ENCODE measurements around the gene ITPRIP. TPM values are rescaled to one million over a fixed set of nuclear protein-coding genes. Genes with fewer than 3 reads are reported as not detected.

ITPRIP gene
- total and polyA plus RNA-seq, 4 donors, result 3.5 to 7.9 (median 6.0) TPM

DNA sequence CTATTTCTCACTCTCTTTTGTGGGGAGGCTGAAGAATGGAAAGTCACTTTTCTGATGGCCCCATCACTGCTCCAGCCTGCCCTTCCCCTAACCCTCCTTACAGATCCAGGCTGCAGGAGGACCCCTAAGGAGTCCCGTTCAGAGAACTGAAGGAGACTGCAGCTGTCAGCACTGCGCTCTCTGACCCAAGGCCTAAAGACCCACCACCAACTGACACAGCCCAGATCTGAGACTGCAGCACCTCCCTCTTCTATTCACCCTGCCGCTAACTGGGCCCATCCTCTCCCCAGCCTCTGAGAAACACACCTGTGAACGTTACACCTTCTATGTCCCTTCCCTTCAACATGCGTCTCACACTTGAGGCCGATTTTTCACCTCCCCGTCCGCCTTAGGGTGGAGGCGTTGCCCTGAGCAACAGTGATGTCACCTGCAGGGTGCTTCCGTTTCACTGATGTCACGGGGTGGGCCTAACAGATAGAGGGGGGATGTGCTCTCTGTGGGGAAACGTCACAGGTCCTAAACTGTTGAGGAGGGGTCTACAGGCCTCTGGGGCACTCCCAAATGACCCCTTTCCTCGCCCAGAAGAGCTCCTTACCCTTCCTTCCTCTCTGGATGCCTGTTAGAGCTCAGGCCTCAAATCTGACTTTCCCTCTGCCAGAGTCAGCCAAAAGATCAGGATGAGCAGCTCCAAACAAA is 5.1 kb downstream of the ITPRIP start:
- Histone ChIP-seq H3K4me1 (ENCODE audit: control insufficient read depth in 4 of 4, insufficient read depth in 4 of 4, low read length in 3 of 4) (peaks cover 5 to 30% (median 10%) of the 10 kb centered on the region in 4 donors), H3K36me3 (ENCODE audit: control insufficient read depth in 4 of 4, insufficient read depth in 3 of 4, low read depth in 1 of 4, low read length in 3 of 4) (no peaks in the 10 kb centered on the region), H3K9ac (ENCODE audit: low read depth in 1 of 2, low read length in 2 of 2) (no peak overlapping the region), H3K27ac (ENCODE audit: low read depth in 1 of 2, low read length in 2 of 2) (peak overlapping the region; percentile 7 to 53), H3K27me3 (ENCODE audit: control insufficient read depth in 4 of 4, insufficient read depth in 4 of 4, low read length in 3 of 4) (no peaks in the 10 kb centered on the region), H3K4me3 (ENCODE audit: low read depth in 1 of 3, low read length in 3 of 3) (no peak overlapping the region), H3K9me3 (ENCODE audit: control insufficient read depth in 4 of 4, low read length in 3 of 4) (no peaks in the 10 kb centered on the region)
- TF ChIP-seq JUND (IDR thresholded peaks at IDR 0.05), result no peak
- TF ChIP-seq FOXA1 (IDR thresholded peaks at IDR 0.05), result no peak
- no peak for TF ChIP-seq YY1 (IDR thresholded peaks at IDR 0.05)
- TF ChIP-seq, protein P1, sequence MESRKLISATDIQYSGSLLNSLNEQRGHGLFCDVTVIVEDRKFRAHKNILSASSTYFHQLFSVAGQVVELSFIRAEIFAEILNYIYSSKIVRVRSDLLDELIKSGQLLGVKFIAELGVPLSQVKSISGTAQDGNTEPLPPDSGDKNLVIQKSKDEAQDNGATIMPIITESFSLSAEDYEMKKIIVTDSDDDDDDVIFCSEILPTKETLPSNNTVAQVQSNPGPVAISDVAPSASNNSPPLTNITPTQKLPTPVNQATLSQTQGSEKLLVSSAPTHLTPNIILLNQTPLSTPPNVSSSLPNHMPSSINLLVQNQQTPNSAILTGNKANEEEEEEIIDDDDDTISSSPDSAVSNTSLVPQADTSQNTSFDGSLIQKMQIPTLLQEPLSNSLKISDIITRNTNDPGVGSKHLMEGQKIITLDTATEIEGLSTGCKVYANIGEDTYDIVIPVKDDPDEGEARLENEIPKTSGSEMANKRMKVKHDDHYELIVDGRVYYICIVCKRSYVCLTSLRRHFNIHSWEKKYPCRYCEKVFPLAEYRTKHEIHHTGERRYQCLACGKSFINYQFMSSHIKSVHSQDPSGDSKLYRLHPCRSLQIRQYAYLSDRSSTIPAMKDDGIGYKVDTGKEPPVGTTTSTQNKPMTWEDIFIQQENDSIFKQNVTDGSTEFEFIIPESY (IDR thresholded peaks at IDR 0.05), result no peak
- TF ChIP-seq SP1 (IDR thresholded peaks at IDR 0.05), result no peak
- TF ChIP-seq, protein P2, sequence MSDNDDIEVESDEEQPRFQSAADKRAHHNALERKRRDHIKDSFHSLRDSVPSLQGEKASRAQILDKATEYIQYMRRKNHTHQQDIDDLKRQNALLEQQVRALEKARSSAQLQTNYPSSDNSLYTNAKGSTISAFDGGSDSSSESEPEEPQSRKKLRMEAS (IDR thresholded peaks at IDR 0.05), result no peak
- WGBS, result 81% methylated on average over 13 of the region's 13 CpGs
- DNase-seq (ENCODE audit: low spot score), result no peak

- Histone ChIP-seq H3K36me3 (ENCODE audit: control insufficient read depth in 4 of 4, insufficient read depth in 3 of 4, low read depth in 1 of 4, low read length in 3 of 4) (no peaks in the 10 kb centered on the region), H3K4me3 (ENCODE audit: low read depth in 1 of 3, low read length in 3 of 3) (no peak overlapping the region), H3K9me3 (ENCODE audit: control insufficient read depth in 4 of 4, low read length in 3 of 4) (no peaks in the 10 kb centered on the region), H3K9ac (ENCODE audit: low read depth in 1 of 2, low read length in 2 of 2) (no peak overlapping the region), H3K4me1 (ENCODE audit: control insufficient read depth in 4 of 4, insufficient read depth in 4 of 4, low read length in 3 of 4) (peaks cover 5 to 32% (median 16%) of the 10 kb centered on the region in 4 donors), H3K27ac (ENCODE audit: low read depth in 1 of 2, low read length in 2 of 2) (peak overlapping the region; percentile 40 to 53), H3K27me3 (ENCODE audit: control insufficient read depth in 4 of 4, insufficient read depth in 4 of 4, low read length in 3 of 4) (no peaks in the 10 kb centered on the region)
- no peak for DNase-seq (ENCODE audit: low spot score)
- 83% methylated on average over 11 of the region's 11 CpGs for WGBS
- TF ChIP-seq YY1 (IDR thresholded peaks at IDR 0.05) (no peak), TAF1 (conservative IDR thresholded peaks at IDR 0.05) (no peak), NR2F2 (IDR thresholded peaks at IDR 0.05) (peak; percentile 51), RAD21 (IDR thresholded peaks at IDR 0.05) (no peak)
These were observed 5.8 kb downstream of the ITPRIP start for GRCh38 chr10:104332243-104333031.

GRCh38 chr10:104331208-104331838 is 6.9 kb downstream of the ITPRIP start:
- H3K9ac ChIP-seq (ENCODE audit: low read depth in 1 of 2, low read length in 2 of 2), result no peak overlapping the region
- H3K4me3 ChIP-seq (ENCODE audit: low read depth in 1 of 3, low read length in 3 of 3), result no peak overlapping the region
- DNase-seq (ENCODE audit: low spot score), result no peak

More at GRCh38 chr10:104331208-104331838, 6.9 kb downstream of the ITPRIP start:
- Histone ChIP-seq H3K27me3 (ENCODE audit: control insufficient read depth in 4 of 4, insufficient read depth in 4 of 4, low read length in 3 of 4) (no peaks in the 10 kb centered on the region), H3K4me1 (ENCODE audit: control insufficient read depth in 4 of 4, insufficient read depth in 4 of 4, low read length in 3 of 4) (peaks cover 2 to 27% (median 11%) of the 10 kb centered on the region in 4 donors), H3K9me3 (ENCODE audit: control insufficient read depth in 4 of 4, low read length in 3 of 4) (no peaks in the 10 kb centered on the region), H3K36me3 (ENCODE audit: control insufficient read depth in 4 of 4, insufficient read depth in 3 of 4, low read depth in 1 of 4, low read length in 3 of 4) (no peaks in the 10 kb centered on the region), H3K27ac (ENCODE audit: low read depth in 1 of 2, low read length in 2 of 2) (peak overlapping the region; percentile 37 to 69)
- TF ChIP-seq HNF4A (conservative IDR thresholded peaks at IDR 0.05) (no peak), HNF4G (IDR thresholded peaks at IDR 0.05) (no peak), RAD21 (IDR thresholded peaks at IDR 0.05) (no peak), JUND (IDR thresholded peaks at IDR 0.05) (peak; percentile 17 to 18), NR2F2 (IDR thresholded peaks at IDR 0.05) (peak; percentile 60), CTCF (IDR thresholded peaks at IDR 0.05; ENCODE audit: low read depth, low read length, missing input control) (no peak), EGR1 (IDR thresholded peaks at IDR 0.05; ENCODE audit: low read depth in 2 of 2) (no peak)
- TF ChIP-seq, protein P3, sequence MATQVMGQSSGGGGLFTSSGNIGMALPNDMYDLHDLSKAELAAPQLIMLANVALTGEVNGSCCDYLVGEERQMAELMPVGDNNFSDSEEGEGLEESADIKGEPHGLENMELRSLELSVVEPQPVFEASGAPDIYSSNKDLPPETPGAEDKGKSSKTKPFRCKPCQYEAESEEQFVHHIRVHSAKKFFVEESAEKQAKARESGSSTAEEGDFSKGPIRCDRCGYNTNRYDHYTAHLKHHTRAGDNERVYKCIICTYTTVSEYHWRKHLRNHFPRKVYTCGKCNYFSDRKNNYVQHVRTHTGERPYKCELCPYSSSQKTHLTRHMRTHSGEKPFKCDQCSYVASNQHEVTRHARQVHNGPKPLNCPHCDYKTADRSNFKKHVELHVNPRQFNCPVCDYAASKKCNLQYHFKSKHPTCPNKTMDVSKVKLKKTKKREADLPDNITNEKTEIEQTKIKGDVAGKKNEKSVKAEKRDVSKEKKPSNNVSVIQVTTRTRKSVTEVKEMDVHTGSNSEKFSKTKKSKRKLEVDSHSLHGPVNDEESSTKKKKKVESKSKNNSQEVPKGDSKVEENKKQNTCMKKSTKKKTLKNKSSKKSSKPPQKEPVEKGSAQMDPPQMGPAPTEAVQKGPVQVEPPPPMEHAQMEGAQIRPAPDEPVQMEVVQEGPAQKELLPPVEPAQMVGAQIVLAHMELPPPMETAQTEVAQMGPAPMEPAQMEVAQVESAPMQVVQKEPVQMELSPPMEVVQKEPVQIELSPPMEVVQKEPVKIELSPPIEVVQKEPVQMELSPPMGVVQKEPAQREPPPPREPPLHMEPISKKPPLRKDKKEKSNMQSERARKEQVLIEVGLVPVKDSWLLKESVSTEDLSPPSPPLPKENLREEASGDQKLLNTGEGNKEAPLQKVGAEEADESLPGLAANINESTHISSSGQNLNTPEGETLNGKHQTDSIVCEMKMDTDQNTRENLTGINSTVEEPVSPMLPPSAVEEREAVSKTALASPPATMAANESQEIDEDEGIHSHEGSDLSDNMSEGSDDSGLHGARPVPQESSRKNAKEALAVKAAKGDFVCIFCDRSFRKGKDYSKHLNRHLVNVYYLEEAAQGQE (IDR thresholded peaks at IDR 0.05), result peak; percentile 33
- WGBS, result 74% methylated on average over 9 of the region's 9 CpGs
